Upper lobe of left lung (tissue), 6 donors: ENCODE results near the gene TLN1. TPM values are rescaled to one million over a fixed set of nuclear protein-coding genes. Genes with fewer than 3 reads are reported as not detected.

Experiments used
- ATAC-seq, 2 donors: fragments of 200-7000 bp; cut with Tn5 transposase; one replicate each; pipeline ENCODE4 v1.9.1; 2022; ENCODE audit warnings: mild to moderate bottlenecking in 2 of 2, moderate library complexity in 2 of 2; ENCODE audit not compliant: low FRiP score in 2 of 2
- DNase-seq, 2 donors: peaks; one replicate each; pipeline ENCODE4 v3.0.0-alpha.2; 2019 to 2020
- H3K27ac ChIP-seq, 4 donors: fragments of 200-600 bp; sonication (generic); one replicate each; pipeline ENCODE4 v1.5.1; 2016 to 2019
- H3K27me3 ChIP-seq, 4 donors: fragments of 200-600 bp; sonication (generic); one replicate each; pipeline ENCODE4 v1.5.1; 2017 to 2019
- H3K36me3 ChIP-seq, 4 donors: fragments of 200-600 bp; sonication (generic); one replicate each; pipeline ENCODE4 v1.5.1; 2016 to 2019
- H3K4me1 ChIP-seq, 4 donors: fragments of 200-600 bp; sonication (generic); one replicate each; pipeline ENCODE4 v1.5.1; 2018 to 2019
- H3K4me3 ChIP-seq, 4 donors: fragments of 200-600 bp; sonication (generic); one replicate each; pipeline ENCODE4 v1.5.1; 2017 to 2019; ENCODE audit warnings: mild to moderate bottlenecking in 2 of 4, moderate library complexity in 1 of 4
- H3K9me3 ChIP-seq, 4 donors: fragments of 200-600 bp; sonication (generic); one replicate each; pipeline ENCODE4 v1.5.1; 2018 to 2019
- EP300 ChIP-seq, 4 donors: sonication (generic); formaldehyde crosslinking; IDR thresholded peaks; one replicate each; pipeline ENCODE4 v1.5.1; 2017; ENCODE audit warnings: antibody characterized with exemption in 4 of 4, control low read depth in 2 of 4
- POLR2A ChIP-seq, 4 donors: fragments of 450-650 bp; IDR thresholded peaks; one replicate each; pipeline ENCODE4 v1.5.1; 2016 to 2017; ENCODE audit warnings: antibody characterized with exemption in 4 of 4, mild to moderate bottlenecking in 2 of 4
- POLR2AphosphoS5 ChIP-seq, 2 donors: sonication (generic); formaldehyde crosslinking; IDR thresholded peaks; one replicate each; pipeline ENCODE4 v1.5.1; 2017; ENCODE audit warnings: antibody characterized with exemption in 2 of 2
- WGBS, 2 donors: methylation state at CpG; one replicate each; pipeline ENCODE4 v1.1.5; 2017 to 2018; 5-methylcytosine and 5-hydroxymethylcytosine counted together
- total RNA-seq, 6 donors: library from RNA; depleted of rRNA in 4 of 6; stranded (reverse); fragments of >200 nt in 4 of 6; gene quantifications; one replicate each; pipeline versions ENCODE4 v1.1.0 to v1.2.1, GENCODE V29; 2016 to 2021
- TF ChIP-seq, protein P1 (sequence below), 6 experiments: fragments of 450-650 bp in 4 of 6; fragments of 200-600 bp in 2 of 6; sonication (generic) in 2 of 6; IDR thresholded peaks; one replicate each; pipeline ENCODE4 v1.5.1; 2016 to 2019; ENCODE audit warnings: antibody characterized with exemption in 6 of 6
- donor health status: DM: no; HTN: no; CAD: no; lungs with moderate emphysema.
- donor health status: DM: no; HTN: yes; CAD: no; lungs with severe emphysema.

TLN1 gene
- total RNA-seq, 6 donors from 2014 or later, result 237 to 557 (median 325) TPM

DNA sequence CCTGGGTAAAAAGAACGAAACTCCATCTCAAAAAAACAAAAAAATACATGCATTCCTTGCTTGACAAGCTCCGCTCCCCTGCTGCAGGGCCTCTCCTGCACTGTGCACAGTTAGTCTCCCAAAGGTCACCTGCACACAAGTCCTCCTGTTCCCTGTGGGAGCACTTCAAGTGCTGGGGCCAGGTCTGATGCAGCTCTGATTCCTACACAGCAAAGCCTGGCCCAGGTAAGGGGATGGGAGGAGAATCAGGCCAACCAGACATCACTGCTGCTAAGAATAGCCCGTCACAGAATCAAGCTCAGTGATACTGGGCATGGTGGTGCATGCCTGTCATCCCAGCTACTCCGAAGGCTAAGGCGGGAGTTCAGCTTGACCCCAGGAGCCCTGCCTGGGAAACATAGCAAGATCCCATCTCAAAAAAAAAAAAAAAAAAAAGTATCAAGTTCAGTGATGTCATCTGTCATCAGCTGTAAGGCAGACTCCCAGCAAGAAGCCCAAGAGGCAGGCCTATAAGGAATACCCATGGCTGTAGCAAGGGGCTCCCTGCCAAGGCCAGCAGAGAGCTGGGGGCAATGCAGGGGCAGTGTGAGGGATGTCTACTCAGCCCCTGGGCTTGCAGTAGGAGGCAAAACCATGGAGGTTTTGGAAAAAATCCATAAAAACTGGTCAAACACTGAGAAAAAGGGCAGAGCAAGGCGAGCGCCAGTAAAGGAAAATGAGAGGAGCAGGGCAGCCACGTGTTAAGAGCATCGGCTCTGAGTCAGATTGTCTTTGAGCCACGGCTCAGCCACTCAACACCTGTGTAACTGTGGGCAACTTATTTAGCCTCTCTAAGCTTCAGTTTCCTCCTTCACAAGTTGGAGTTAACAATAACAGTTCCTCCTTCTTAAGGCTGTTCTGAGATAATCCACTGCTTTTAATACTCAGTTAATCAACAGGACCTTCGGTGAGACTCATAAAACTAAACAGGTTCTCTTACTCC, 45.5 kb downstream of the TLN1 start:
- Histone ChIP-seq H3K27me3 (no peaks in the 10 kb centered on the region), H3K9me3 (no peaks in the 10 kb centered on the region), H3K4me1 (peaks cover 3 to 37% (median 17%) of the 10 kb centered on the region in 4 donors), H3K27ac (peak overlapping the region in 1 of 4 donors; percentile 14), H3K4me3 (peak overlapping the region in 2 of 4 donors; percentile 23 to 64), H3K36me3 (peaks cover 0 to 30% (median 13%) of the 10 kb centered on the region in 4 donors)
- 73 to 76% methylated on average over 11 of the region's 11 CpGs for WGBS, 2 donors
- TF ChIP-seq POLR2AphosphoS5 (IDR thresholded peaks at IDR 0.05), result no peak
- no peak for TF ChIP-seq POLR2A (IDR thresholded peaks at IDR 0.05)
- TF ChIP-seq, protein P1, sequence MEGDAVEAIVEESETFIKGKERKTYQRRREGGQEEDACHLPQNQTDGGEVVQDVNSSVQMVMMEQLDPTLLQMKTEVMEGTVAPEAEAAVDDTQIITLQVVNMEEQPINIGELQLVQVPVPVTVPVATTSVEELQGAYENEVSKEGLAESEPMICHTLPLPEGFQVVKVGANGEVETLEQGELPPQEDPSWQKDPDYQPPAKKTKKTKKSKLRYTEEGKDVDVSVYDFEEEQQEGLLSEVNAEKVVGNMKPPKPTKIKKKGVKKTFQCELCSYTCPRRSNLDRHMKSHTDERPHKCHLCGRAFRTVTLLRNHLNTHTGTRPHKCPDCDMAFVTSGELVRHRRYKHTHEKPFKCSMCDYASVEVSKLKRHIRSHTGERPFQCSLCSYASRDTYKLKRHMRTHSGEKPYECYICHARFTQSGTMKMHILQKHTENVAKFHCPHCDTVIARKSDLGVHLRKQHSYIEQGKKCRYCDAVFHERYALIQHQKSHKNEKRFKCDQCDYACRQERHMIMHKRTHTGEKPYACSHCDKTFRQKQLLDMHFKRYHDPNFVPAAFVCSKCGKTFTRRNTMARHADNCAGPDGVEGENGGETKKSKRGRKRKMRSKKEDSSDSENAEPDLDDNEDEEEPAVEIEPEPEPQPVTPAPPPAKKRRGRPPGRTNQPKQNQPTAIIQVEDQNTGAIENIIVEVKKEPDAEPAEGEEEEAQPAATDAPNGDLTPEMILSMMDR (IDR thresholded peaks at IDR 0.05), result no peak
- TF ChIP-seq EP300 (IDR thresholded peaks at IDR 0.05), result no peak
- no peak for ATAC-seq
- DNase-seq, result peak in 1 of 2 donors; percentile 64

DNA sequence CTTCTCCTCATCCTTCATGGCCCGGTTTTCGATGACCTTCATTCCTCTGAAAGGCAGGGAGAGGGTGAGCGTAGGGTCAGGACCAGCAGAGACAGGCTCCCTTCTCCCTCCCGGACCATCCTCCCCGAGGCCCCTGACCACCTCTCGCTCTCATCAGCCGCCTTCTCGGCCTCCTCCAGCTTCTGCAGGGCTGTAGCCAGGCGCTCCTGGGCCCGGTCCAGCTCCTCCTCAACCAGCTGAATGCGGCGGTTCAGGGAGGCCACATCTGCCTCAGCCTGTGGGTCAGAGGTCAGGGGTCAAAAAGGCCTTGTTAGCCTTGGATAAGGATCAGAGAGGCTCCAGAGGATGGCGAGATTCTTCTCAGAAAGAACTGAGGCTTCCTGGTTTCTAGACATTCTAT, 46.5 kb downstream of the TLN1 start:
- no peak for TF ChIP-seq EP300 (IDR thresholded peaks at IDR 0.05)
- no peak for TF ChIP-seq POLR2AphosphoS5 (IDR thresholded peaks at IDR 0.05)
- no peak for TF ChIP-seq POLR2A (IDR thresholded peaks at IDR 0.05)
- TF ChIP-seq, protein P1 (IDR thresholded peaks at IDR 0.05), result no peak
- Histone ChIP-seq H3K9me3 (no peaks in the 10 kb centered on the region), H3K36me3 (peaks cover 0 to 30% (median 13%) of the 10 kb centered on the region in 4 donors), H3K27me3 (no peaks in the 10 kb centered on the region), H3K4me1 (peaks cover 0 to 34% (median 13%) of the 10 kb centered on the region in 4 donors), H3K27ac (no peak overlapping the region), H3K4me3 (no peak overlapping the region)
- DNase-seq (peak in 1 of 2 donors; percentile 65), ATAC-seq (no peak)
- 90 to 94% methylated on average over 12 to 13 of the region's 13 CpGs for WGBS, 2 donors

DNA sequence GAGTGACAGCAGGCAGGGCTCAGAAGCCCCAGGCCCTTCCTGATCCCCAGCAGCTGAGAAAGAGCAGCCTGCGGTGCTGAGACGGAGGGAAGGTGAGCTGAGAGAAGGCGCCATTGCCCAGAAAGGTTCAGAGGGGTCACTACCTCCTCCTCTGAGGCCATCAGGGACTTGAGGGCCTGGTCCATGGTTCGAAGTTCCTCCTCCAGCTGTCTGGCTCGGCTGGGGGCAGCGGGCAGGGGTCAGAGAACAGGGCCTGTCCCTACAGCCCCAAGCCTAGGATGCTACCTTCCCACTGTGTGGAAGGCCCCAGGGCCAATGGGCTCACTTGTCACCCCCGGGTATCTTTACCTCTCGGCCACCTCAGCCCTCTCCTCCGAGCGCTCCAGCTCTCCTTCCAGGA, 47.1 kb downstream of the TLN1 start:
- Histone ChIP-seq H3K4me3 (no peak overlapping the region), H3K27me3 (no peaks in the 10 kb centered on the region), H3K9me3 (no peaks in the 10 kb centered on the region), H3K27ac (no peak overlapping the region), H3K4me1 (peaks cover 0 to 28% (median 9%) of the 10 kb centered on the region in 4 donors), H3K36me3 (peaks cover 0 to 30% (median 13%) of the 10 kb centered on the region in 4 donors)
- 88 to 96% methylated on average over 8 to 10 of the region's 10 CpGs for WGBS, 2 donors
- ATAC-seq (no peak), DNase-seq (peak in 1 of 2 donors; percentile 57)
- TF ChIP-seq EP300 (IDR thresholded peaks at IDR 0.05), result no peak
- TF ChIP-seq, protein P1 (IDR thresholded peaks at IDR 0.05), result no peak
- TF ChIP-seq POLR2AphosphoS5 (IDR thresholded peaks at IDR 0.05), result no peak
- TF ChIP-seq POLR2A (IDR thresholded peaks at IDR 0.05), result no peak

DNA sequence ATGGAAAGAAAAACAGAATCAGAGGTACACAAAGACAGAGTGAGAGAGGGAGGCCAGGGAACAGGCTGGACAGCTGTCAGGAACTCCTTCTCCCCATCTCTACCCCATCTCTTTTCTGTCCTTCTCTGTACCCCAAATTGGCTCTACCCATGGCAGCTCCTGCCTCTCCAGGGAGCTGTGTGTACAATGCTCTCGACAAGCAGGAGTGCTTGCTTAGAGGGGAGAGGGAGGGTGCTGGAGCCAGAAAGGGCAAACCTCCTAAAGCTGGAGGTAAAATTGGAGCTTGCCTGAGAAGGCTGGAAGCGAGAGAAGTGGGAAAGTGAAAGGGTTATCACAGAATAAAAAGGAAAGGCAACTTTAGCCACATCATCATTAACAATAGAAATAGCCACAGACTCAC, 48.7 kb downstream of the TLN1 start:
- H3K4me3 ChIP-seq, result no peak overlapping the region
- H3K27ac ChIP-seq, result no peak overlapping the region
- H3K4me1 ChIP-seq, result peaks cover 0 to 21% (median 6%) of the 10 kb centered on the region in 4 donors
- DNase-seq (no peak), ATAC-seq (no peak)
- no peaks in the 10 kb centered on the region for H3K27me3 ChIP-seq
- TF ChIP-seq EP300 (IDR thresholded peaks at IDR 0.05) (no peak), POLR2AphosphoS5 (IDR thresholded peaks at IDR 0.05) (no peak), POLR2A (IDR thresholded peaks at IDR 0.05) (no peak)
- TF ChIP-seq, protein P1 (IDR thresholded peaks at IDR 0.05), result no peak
- peaks cover 0 to 30% (median 13%) of the 10 kb centered on the region in 4 donors for H3K36me3 ChIP-seq
- H3K9me3 ChIP-seq, result no peaks in the 10 kb centered on the region
- WGBS, 2 donors, result 67 to 72% methylated on average over 2 of the region's 2 CpGs
